C4-2B (cell line): Measurements from ENCODE around the gene TASOR2.

ENCODE experiments used
- ZFX ChIP-seq: fragments of 450-650 bp; IDR thresholded peaks from 2 replicates; pipeline ENCODE4 v1.6.1; 2017
- TF ChIP-seq, protein P1 (sequence below): fragments of 450-650 bp; conservative IDR thresholded peaks from 2 replicates; pipeline ENCODE4 v1.5.1; 2017; ENCODE audit warnings: mild to moderate bottlenecking

DNA sequence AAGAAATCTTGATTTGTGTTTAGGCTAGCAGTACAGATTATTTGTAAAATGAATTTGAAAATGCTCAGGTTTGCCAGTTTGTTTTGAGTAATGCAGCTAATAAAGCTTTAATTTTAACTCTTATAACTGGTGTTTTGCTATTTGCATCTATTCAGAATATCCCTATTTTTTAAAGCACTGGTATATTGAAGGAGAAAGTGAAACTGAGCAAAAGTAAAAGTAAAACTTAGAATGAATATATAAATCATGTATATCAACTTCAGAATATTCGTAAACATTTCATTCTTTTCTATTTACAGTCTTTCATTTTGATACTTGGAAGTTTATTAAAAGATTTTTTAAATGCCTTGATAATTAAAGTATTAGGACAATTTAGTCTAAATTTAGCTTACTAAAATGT lies 26.2 kb downstream of the TASOR2 start:
- TF ChIP-seq, protein P1, sequence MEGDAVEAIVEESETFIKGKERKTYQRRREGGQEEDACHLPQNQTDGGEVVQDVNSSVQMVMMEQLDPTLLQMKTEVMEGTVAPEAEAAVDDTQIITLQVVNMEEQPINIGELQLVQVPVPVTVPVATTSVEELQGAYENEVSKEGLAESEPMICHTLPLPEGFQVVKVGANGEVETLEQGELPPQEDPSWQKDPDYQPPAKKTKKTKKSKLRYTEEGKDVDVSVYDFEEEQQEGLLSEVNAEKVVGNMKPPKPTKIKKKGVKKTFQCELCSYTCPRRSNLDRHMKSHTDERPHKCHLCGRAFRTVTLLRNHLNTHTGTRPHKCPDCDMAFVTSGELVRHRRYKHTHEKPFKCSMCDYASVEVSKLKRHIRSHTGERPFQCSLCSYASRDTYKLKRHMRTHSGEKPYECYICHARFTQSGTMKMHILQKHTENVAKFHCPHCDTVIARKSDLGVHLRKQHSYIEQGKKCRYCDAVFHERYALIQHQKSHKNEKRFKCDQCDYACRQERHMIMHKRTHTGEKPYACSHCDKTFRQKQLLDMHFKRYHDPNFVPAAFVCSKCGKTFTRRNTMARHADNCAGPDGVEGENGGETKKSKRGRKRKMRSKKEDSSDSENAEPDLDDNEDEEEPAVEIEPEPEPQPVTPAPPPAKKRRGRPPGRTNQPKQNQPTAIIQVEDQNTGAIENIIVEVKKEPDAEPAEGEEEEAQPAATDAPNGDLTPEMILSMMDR, result no peak
- TF ChIP-seq ZFX, result no peak
